Chondrocyte (in vitro differentiated cells): ENCODE results near the gene NRK. TPM values are rescaled to one million over a fixed set of nuclear protein-coding genes. Genes with fewer than 3 reads are reported as not detected.
"Not testable (repeated sequence)": the region's sequence is repeated elsewhere in the genome, so short reads cannot be mapped to it uniquely, and the experiment has no call there.

ENCODE experiments used
- DNase-seq: peaks from one replicate; pipeline ENCODE4 v3.0.0; 2021; ENCODE audit warnings: mixed read lengths, low spot score
- H3K27ac Mint-ChIP-seq: one replicate; pipeline ENCODE4 v1.8.0; 2021; ENCODE audit warnings: mild to moderate bottlenecking, moderate library complexity, mixed read lengths; ENCODE audit not compliant: unreplicated experiment
- H3K27me3 Mint-ChIP-seq: 2 replicates; pipeline ENCODE4 v1.8.0; 2021; ENCODE audit warnings: low read depth, mixed read lengths
- H3K36me3 Mint-ChIP-seq: 2 replicates; pipeline ENCODE4 v1.8.0; 2021; ENCODE audit warnings: low read depth, mixed read lengths
- H3K4me1 Mint-ChIP-seq: 2 replicates; pipeline ENCODE4 v1.8.0; 2021; ENCODE audit warnings: low read depth, mild to moderate bottlenecking, mixed read lengths
- H3K4me3 Mint-ChIP-seq: one replicate; pipeline ENCODE4 v1.8.0; 2021; ENCODE audit warnings: mild to moderate bottlenecking, moderate library complexity, mixed read lengths; ENCODE audit not compliant: unreplicated experiment
- H3K9me3 Mint-ChIP-seq: 2 replicates; pipeline ENCODE4 v1.8.0; 2021; ENCODE audit warnings: low read depth, mixed read lengths
- total RNA-seq: library from RNA; stranded (reverse); gene quantifications from 3 replicates; pipeline ENCODE4 v1.2.1, GENCODE V29; 2021
- TF ChIP-seq, protein P1 (sequence below): fragments of 200-600 bp; sonication (generic); IDR thresholded peaks from 2 replicates; pipeline ENCODE4 v1.5.0; 2021; ENCODE audit warnings: antibody characterized with exemption, mild to moderate bottlenecking, moderate library complexity

The NRK gene
- total RNA-seq, 1 donor from 2014 or later, result 13.1 TPM

DNA sequence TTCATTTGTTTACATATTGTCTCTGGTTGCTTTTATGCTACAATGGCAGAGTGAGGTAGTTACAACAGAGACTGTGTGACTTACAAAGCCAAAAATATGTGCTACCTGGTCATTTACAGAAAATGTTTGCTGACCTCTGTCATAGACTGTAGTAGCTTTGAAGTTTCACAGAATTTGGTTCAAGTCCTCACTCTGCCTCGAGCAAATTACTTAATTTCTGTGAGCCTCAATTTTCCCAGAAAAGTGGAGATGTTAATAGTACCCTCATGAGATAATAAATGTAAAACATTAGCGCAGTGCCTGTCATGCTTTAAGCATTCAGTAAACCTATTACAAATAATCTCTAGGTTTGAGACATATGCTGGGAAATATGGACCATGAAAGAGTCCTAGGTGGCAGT, 18.4 kb upstream of the NRK start:
- Mint-ChIP-seq H3K9me3 (peaks cover 22% of the 10 kb centered on the region), H3K27ac (no peak overlapping the region), H3K27me3 (no peaks in the 10 kb centered on the region), H3K36me3 (no peaks in the 10 kb centered on the region), H3K4me3 (no peak overlapping the region), H3K4me1 (no peaks in the 10 kb centered on the region)
- TF ChIP-seq, protein P1, sequence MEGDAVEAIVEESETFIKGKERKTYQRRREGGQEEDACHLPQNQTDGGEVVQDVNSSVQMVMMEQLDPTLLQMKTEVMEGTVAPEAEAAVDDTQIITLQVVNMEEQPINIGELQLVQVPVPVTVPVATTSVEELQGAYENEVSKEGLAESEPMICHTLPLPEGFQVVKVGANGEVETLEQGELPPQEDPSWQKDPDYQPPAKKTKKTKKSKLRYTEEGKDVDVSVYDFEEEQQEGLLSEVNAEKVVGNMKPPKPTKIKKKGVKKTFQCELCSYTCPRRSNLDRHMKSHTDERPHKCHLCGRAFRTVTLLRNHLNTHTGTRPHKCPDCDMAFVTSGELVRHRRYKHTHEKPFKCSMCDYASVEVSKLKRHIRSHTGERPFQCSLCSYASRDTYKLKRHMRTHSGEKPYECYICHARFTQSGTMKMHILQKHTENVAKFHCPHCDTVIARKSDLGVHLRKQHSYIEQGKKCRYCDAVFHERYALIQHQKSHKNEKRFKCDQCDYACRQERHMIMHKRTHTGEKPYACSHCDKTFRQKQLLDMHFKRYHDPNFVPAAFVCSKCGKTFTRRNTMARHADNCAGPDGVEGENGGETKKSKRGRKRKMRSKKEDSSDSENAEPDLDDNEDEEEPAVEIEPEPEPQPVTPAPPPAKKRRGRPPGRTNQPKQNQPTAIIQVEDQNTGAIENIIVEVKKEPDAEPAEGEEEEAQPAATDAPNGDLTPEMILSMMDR, result no peak
- DNase-seq, result no peak

DNA sequence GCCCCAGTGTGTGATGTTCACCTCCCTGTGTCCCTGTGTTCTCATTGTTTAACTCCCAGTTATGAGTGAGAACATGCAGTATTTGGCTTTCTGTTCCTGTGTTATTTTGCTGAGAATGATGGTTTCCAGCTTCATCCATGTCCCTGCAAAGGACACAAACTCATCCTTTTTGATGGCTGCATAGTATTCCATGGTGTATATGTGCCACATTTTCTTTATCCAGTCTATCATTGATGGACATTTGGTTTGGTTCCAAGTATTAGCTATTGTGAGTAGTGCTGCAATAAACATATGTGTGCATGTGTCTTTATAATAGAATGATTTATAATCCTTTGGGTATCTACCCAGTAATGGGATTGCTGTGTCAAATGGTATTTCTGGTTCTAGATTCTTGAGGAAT, 16.7 kb upstream of the NRK start:
- peaks cover 25% of the 10 kb centered on the region for H3K9me3 Mint-ChIP-seq
- not testable (repeated sequence) for H3K36me3 Mint-ChIP-seq, H3K4me1 Mint-ChIP-seq, H3K27me3 Mint-ChIP-seq, H3K4me3 Mint-ChIP-seq, DNase-seq, H3K27ac Mint-ChIP-seq

DNA sequence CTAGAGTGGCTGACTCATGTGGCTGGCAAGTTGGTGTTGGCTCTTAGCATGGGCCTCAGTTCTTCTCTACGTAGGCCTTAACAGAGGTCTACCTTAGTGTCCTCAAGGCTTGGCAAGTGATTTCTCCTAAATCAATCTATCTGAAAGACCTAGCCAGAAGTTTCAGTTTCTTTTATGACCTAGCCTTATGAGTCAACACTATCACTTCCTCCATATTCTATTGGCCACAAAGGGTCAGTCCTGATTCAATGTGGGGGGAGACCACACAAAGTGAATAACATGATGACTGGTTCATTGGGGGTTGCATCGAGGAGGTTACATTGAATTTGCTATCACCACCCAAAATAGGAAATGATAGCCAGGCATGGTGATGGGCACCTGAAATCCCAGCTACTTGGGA, 5.8 kb upstream of the NRK start:
- peaks cover 6% of the 10 kb centered on the region for H3K9me3 Mint-ChIP-seq
- H3K4me1 Mint-ChIP-seq, result peaks cover 9% of the 10 kb centered on the region
- TF ChIP-seq, protein P1, result no peak

DNA sequence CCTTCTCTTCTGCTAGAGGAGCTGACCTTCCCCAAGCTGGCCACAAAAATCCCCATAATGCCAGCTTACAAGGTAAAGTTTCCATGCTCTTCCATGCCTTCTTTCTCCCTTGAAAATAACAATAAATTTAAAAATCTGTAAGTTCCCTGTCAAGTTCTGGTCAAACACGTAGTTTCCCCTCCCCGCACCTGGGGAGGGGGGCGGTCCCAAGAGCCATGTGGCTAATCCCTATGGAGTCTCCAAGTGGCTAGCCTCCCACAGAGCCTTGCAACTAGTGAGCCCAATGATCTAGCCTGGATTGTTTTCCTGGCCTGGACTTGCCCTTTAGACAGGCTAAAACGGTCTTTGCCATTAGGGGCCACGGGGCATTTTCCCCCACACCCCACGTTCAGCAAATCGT, 2.1 kb upstream of the NRK start:
- no peak for DNase-seq
- no peaks in the 10 kb centered on the region for H3K36me3 Mint-ChIP-seq
- H3K4me1 Mint-ChIP-seq, result peaks cover 16% of the 10 kb centered on the region
- H3K9me3 Mint-ChIP-seq, result peaks cover 6% of the 10 kb centered on the region
- no peak overlapping the region for H3K27ac Mint-ChIP-seq
- H3K27me3 Mint-ChIP-seq, result no peaks in the 10 kb centered on the region
- TF ChIP-seq, protein P1, result no peak
- H3K4me3 Mint-ChIP-seq, result no peak overlapping the region

More for the DNA sequence above, 5.8 kb upstream of the NRK start:
- no peak overlapping the region for H3K27ac Mint-ChIP-seq
- DNase-seq, result no peak
- no peaks in the 10 kb centered on the region for H3K27me3 Mint-ChIP-seq
- no peaks in the 10 kb centered on the region for H3K36me3 Mint-ChIP-seq
- H3K4me3 Mint-ChIP-seq, result no peak overlapping the region

DNA sequence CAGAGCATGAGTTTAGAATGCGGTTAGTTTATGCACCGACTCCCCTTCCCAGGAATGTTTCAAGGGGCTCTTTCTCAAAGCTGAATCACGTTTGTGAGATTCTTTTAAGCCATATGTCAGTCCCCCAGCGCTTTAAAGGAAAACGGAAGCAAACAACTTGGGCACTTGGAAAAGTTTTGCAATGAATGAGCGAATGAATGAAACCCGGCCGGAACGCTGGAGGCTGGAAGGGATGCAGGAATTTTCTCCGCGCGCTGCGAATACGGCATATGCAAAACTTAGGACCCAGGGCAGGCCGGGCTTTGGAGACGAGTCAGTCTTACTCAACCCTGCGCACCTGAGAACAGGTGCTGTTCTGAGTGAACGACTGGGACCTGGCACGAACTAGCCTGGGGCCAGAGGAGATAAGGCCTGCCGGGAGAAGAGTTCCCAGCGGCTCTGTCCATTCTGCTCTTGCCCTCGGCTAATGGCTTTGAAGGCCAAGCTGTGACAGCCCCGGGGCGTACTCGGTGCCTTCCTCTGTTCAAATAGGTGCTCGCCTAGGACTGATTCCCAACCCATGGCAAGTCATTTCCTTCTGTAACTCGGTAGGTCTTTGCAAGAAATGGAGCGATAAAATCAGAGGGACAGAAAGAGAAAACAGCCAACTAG, 743 bp upstream of the NRK start:
- H3K36me3 Mint-ChIP-seq, result no peaks in the 10 kb centered on the region
- H3K4me1 Mint-ChIP-seq, result peaks cover 16% of the 10 kb centered on the region
- H3K27ac Mint-ChIP-seq, result peak overlapping the region; percentile 79
- no peaks in the 10 kb centered on the region for H3K27me3 Mint-ChIP-seq
- DNase-seq, result peak; percentile 50
- H3K9me3 Mint-ChIP-seq, result peaks cover 3% of the 10 kb centered on the region
- peak overlapping the region; percentile 78 for H3K4me3 Mint-ChIP-seq
- TF ChIP-seq, protein P1, result no peak

DNA sequence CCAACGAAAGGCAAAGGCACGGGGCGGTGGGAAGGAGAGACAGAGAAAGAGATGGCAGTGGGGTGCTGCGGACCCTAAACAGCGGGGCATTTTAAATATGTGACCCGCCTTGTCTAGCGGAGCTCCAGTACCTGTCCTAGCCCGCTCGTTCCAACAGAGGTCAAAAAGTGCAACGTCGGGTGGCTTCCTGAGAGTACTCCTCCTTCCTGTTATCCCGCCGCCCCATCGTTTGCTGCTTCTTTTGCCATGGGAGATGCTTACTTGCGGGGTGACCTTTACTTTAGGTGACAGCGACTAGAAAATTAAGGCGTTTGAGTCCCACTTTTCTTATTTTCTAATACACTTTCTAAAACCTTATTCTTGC, 735 bp downstream of the NRK start:
- peak; percentile 63 for DNase-seq
- peak overlapping the region; percentile 75 for H3K27ac Mint-ChIP-seq

More for the DNA sequence above, 735 bp downstream of the NRK start:
- Mint-ChIP-seq H3K4me3 (peak overlapping the region; percentile 78), H3K4me1 (peaks cover 18% of the 10 kb centered on the region), H3K36me3 (no peaks in the 10 kb centered on the region), H3K9me3 (peaks cover 3% of the 10 kb centered on the region), H3K27me3 (no peaks in the 10 kb centered on the region)
- TF ChIP-seq, protein P1, result no peak
